ENCODE measurements around the gene NUDT21.
"Not testable (repeated sequence)": the region's sequence is repeated elsewhere in the genome, so short reads cannot be mapped to it uniquely, and the experiment has no call there.

Gene NUDT21

DNA sequence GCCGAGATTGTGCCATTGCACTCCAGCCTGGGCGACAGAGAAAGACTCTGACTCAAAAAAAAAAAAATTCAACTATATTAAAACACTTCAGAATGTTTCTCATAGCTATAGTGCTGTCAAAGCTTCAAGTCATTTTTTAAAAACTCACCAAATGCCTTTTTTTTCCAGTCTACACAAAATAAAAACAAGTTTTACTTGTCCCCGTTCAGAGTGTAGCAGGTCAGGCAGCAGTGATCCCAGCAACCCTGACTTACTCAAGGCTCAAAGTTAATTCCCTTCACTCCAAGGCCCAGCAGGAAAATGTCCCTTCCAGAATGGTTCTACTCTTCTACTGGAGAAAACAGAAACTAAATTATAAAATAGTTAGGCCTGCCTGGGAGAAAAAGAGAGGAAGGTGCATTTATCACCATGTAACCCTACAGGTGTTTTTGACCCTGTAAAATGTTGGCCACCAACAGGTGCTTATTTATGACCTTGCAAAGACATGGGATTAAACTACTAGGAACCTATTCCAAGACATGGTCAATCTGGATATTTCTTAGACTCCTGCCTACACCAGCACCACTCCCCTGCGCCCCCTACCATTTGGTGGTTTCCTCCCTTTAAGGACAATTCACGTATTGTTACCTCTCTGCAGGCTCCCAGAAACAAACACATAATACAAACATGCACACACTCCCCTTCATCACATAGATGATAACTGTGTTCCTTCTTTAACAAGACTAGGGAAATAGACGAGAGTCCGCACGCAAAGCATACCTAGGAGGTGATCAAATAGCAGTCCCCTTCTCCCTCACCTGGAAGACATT is 31.2 kb downstream of the NUDT21 start:
- DNase-seq (ENCODE audit: low spot score) = no peak

DNA sequence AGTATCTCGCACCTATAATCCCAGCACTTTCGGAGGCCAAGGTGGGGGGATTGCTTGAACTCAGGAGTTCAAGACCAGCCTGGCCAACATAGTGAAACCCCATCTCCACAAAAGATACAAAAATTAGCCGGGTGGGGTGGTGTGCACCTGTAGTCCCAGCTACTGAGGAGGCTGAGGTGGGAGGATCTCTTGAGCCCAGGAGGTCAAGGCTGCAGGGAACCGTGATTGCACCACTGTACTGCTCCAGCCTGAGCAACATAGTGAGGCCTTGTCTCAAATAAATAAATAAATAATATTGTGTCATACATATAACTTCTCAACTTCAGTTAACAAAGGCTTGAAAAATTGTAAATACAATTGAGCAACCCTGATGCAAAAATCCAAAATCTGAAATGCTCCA is 34.0 kb downstream of the NUDT21 start:
- DNase-seq (ENCODE audit: low spot score) = no peak

DNA sequence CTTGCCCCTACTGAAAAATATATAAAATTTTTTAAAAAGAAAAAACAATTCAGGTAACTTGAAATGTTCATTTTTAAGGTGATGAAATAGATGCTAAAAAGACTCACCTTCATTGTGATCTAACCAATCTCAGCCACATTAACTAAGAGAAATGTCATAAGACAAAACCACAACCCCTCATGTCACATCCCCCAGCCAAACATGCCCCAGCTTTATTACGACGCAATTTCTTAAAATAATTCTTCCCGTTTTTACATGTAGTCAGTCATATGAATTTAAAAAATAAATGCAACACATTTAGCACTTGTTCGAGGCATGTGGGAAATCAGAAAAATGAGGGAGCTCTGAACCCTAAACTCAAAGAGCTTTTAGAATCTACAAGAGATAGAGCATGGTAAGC is 35.3 kb downstream of the NUDT21 start:
- no peak for DNase-seq (ENCODE audit: low spot score)

DNA sequence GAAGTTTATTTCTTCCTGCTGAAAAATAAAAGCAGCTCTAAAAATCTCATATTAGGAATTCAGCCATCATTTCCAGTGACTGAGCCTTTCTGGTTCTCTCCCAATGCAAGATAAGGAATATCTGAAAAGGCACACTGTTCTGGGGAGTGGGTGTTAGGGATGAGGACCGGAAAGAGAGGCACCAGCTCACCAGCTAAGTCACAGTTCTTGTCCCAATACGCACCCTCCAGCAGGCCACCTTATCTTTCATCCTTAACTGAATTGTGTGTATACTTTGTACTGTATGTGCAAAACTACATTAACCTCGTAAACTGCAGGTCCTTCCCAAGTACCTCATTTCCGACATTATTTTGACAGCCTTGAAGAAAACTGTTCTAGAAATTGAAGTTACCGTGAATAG is 36.8 kb downstream of the NUDT21 start:
- DNase-seq (ENCODE audit: low spot score) = no peak

DNA sequence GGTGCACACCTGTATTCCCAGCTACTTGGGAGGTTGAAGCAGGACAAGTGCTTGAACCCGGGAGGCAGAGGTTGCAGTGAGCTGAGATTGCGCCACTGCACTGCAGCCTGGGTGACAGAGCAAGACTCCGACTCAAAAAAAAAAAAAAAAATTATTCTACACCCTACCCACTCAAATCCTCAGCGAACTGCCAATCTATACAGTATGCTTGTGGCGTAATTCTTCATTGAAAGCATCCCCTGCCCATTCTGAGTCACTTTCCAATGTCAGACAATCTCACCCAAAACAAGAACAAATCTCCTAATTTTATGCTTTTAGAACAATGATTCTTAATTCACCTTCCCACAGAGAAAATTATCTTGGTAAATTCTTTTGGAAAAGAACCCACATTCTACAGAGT is 37.8 kb downstream of the NUDT21 start:
- DNase-seq (ENCODE audit: low spot score) = no peak

DNA sequence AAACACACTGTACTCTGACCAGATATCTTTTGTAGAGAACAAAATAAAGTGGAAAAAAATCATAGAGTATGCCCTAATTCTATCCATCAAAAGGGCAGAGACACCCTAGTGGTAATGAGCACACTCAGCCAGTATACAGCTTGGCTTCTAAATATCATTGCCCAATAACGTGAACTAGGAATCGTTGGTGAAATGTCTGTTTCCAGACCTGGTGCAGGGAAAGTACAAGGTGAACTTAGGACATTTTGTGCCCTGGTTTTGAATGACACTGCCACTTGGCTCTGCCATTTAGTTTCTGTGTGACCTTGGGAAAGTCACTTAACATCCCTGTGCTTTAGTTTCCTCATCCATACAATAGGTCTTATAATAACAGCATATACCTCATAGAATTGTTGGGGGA is 39.5 kb downstream of the NUDT21 start:
- DNase-seq (ENCODE audit: low spot score) = no peak

DNA sequence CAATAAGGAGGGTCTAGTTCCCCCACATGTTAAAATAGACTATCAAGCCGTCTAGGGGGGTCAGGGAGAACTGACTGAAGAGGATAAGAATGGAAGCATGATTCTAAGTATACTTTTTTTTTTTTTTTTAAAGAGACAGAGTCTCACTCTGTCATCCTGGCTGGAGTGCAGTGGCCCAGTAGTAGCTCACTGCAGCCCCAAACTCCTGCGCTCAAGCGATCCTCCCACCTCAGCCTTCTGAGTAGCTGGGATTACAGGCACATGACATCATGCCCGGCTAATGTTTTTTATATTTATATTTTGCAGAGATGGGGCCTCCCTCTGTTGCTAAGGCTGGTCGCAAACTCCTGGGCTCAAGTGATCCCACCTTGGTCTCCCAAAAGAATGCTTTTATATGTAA is 40.0 kb downstream of the NUDT21 start:
- no peak for DNase-seq (ENCODE audit: low spot score)

DNA sequence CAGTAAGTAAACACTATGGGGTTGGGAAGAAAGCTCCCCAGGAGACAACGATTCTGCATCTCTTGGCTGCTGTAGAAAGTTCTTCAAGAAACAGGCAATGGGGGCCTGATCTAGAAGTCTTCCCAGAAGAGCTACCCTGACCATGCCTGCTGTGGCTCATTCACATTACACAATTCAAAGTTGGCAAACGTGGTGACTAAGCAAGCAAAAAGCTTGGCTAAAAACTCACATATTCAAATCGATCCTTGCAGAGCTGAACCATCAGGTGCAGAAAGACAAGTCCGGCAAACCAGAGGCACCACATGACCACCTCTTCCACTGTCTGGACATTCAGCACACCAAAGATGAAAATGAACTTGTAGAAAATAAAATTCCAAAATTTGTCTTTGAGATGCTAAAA is 41.9 kb downstream of the NUDT21 start:
- no peak for DNase-seq (ENCODE audit: low spot score)

DNA sequence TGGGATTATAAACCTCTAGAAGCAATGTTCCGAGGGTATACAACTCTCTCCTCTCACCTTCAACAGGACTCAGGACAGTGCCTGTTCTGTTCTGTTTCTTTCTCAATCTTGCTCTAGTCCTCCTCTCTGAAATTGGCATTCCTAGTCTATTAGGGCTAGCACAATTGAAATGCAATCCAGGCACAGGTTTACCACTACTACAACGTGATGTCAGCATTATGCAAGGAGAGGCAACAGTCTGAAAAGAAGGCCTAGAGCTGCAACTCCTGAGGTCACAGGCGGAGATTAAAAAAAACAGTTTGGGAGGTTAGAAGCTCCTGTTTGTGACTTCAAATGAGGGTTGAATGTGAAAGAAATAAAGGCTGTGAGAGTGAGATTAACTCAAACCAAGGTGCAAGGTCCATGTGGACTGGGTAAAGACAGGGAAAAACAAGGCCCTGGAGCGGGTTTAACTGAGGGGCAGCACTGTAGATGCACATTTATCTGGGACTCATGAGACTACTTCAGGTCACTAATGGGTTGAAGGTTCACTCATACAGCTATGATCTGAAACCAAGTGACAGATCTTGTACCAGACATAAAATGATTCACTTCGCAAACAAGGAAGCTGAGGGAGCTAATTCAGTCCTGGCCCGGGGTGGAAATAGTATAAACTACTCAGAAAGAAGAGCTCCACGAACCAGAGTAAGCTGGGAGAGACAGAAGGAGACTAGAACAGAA is 42.6 kb downstream of the NUDT21 start:
- no peak for DNase-seq (ENCODE audit: low spot score)

DNA sequence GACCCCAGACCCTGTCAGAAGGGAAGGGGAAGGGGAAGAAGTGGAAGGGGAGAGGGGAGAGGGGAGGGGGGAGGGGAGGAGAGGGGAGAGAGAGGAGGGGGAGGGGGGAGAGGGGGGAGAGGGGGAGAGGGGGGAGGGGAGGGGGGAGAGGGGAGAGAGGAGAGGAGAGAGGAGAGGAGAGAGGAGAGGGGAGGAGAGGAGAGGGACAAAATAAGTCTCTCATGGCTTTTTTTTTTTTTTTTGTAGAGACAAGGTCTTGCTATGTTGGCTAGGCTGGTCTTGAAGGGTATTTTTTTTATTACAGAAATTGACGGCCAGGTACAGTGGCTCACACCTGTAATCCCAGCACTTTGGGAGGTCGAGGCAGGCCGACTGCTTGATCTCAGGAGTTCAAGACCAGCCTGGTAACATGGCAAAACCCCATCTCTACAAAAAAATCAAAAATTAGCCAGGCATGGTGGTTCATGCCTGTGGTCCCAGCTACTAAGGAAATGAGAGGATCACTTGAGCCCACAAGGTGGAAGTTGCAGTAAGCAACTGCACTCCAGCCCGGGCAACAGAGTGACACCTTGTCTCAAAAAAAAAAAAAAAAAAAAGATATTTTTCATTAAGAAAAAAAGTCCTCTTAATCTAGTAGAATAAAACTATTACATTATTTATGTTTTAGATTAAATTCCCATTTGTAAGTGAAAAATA is 45.0 kb downstream of the NUDT21 start:
- DNase-seq (ENCODE audit: low spot score) = no peak

DNA sequence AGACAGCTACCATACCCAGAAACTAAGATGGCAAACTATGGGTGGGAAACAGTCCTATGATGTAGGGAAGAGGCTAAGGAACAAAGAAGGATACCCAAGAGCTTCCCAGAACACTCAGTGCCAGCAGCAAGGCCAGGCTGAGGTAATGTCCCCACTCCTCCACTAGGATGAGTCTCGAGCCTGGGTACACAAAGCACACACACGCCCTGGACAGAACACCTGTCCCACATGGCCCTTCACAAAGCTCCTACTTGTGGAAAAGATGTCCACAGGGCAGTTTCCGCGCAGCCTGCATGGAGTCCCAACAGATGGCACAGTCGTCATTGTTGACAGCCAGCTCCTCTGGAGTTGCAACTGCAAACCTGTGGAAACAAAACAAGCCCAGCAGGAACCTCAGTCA is 49.6 kb downstream of the NUDT21 start:
- no peak for DNase-seq (ENCODE audit: low spot score)

DNA sequence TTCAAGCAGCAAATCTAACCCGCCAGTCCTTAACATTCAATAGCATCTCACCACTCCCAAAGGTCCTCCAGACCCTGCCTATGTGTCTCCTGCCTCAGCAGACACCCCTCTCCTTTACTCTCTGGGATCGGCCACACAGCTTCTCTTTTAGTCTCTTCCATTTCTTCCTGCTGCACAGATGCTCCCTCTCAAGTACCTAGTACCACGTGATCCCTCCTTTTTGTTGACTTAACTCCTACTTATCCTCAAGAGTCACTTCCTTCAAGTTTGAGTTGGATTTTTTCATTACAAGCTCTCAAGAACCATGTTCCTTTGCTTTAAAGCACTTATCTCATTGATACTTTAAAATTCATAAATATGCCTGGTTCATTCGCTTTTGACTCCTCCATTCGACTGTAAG is 50.7 kb downstream of the NUDT21 start:
- no peak for DNase-seq (ENCODE audit: low spot score)

DNA sequence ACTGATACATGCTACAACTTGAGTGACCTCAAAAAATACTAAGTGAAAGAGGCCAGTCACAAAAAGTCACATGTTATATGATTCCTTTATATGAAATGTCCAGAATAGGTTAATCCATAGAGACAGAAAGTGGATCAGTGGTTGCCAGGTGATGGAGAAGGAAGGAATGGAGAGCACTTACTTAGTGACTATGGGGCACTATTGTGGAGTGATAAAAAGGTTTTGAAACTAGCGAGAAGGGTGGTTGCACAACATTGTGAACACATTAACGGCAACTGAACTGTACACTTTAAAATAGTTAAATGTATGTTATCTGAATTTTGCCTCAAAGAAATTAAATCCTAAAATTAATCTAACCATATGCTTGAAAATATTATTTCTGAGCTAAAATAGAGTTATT is 51.6 kb downstream of the NUDT21 start:
- no peak for DNase-seq (ENCODE audit: low spot score)

DNA sequence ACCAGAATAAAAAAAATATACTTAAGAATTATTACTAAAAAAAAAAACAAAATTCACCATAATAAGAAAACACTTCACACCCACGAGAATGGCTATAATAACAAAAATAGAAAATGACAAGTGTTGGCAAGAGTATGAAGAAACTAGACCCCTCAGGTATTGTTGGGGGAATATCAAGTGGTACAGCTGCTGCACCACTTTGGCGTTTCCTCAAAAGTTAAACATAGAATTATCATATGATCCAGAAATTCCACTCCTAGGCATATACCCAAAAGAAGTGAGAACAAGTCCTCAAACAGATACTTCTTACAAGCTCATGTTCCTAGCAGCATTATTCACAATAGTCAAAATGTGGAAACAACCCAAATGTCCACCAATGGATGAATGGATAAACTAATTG is 52.1 kb downstream of the NUDT21 start:
- DNase-seq (ENCODE audit: low spot score) = no peak

DNA sequence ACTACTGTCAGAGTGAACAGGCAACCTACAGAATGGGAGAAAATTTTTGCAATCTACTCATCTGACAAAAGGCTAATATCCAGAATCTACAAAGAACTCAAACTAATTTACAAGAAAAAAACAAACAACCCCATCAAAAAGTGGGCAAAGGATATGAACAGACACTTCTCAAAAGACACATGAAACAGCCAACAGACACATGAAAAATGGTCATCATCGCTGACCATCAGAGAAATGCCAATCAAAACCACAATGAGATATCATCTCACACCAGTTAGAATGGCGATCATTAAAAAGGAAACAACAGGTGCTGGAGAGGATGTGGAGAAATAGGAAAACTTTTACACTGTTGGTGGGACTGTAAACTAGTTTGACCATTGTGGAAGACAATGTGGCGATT is 54.4 kb downstream of the NUDT21 start:
- not testable (repeated sequence) for DNase-seq (ENCODE audit: low spot score)

DNA sequence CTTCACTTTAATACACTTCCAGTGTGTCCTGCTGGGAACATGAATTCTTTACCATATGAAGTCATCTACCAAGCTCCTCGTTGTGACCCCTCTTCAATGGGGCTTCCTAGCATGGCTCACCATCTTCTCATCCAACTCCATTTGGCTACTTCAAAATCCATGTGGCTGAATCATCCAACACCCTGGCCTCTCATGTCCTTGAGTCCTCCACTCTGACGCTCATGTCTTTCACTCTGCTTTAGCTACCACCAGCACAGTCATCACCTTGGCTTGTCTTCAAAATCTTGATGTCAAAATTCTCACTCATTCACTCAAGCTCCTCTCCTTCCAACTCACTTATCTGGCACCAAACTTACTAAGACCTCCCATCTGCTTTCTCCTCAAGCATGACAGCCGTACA is 61.6 kb downstream of the NUDT21 start:
- DNase-seq (ENCODE audit: low spot score) = no peak

DNA sequence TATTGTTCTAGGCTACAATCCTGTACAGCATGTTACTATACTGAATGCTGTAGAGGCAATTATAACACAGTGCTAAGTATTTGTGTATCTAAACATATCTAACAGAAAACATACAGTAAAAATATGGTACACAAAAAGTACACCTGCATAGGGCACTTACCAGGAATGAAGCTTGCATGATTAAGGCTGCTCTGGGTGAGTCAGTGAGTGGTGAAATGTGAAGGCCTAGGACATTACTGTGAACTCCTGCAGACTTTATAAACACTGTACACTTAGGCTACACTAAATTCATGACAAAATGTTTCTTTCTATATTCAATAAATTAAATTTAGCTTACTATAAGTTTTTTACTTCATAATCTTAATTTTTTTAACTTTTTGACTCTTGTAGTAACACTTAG is 62.9 kb downstream of the NUDT21 start:
- no peak for DNase-seq (ENCODE audit: low spot score)

DNA sequence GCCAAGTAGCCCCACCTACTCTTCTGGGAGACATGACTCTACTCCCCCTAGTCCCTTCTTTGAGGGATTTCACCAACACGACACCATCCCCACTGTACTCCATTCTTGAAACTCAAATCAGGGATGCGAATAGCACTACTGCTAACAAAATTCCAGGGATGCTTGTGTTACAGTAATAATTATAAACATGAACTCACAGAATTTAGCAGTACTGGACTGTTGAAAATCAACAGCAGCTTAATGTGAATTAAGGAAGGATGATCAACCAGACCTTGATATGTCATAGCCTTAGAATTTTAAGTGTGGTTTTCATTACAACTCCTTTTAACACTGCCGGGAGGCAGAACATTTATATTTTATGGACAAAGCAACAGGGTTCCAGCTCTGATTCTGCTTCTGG is 63.7 kb downstream of the NUDT21 start:
- DNase-seq (ENCODE audit: low spot score) = no peak

DNA sequence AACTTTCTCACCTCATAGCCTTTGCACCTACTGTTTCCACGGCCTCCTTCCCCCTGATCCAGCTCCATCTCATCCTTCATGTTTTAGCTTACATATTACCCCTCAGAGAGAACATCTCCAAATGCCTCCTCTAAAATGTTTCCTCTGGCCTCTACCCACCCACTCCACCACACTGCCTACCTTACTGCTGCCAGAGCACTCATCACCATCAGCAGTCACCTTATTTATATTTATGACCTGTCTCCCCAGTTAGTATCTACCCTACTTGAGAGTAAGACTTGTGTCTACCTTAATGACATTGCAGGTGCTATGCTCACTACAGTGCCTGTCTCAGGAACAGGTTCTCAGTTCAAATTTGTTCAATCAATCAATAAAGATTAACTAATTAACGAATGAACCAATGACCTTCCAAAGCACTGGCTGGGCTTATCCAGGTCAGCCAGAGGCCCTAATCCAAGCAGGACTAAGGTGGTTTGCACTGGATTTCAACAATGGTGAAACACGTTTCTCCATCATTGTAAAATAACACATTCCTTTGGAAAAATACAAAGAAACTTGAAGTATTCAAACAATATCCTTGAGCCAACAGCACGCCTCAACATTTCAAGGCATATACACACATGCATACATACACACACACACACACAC is 66.9 kb downstream of the NUDT21 start:
- DNase-seq (ENCODE audit: low spot score) = no peak

DNA sequence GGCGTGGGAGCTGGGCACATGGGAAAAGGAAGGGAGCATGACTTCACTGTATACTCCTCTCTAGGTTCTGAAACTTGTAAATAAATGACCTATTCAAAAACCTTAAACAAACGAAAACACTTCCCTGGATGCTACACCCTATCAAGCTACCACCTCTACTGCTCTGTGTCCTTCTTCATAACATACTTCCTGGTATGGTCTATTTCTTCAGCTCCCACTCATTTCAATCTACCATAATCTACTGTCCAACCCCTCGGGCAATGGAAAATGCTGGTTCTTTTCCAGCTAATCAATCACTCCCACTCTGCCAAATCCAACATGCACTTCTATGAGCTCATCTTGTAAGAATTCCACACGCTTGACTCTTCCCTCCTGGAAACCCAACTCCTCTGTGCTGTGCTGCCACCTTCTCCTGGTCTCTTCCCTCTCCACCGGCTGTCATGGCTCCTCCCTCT is 68.2 kb downstream of the NUDT21 start:
- DNase-seq (ENCODE audit: low spot score) = no peak

DNA sequence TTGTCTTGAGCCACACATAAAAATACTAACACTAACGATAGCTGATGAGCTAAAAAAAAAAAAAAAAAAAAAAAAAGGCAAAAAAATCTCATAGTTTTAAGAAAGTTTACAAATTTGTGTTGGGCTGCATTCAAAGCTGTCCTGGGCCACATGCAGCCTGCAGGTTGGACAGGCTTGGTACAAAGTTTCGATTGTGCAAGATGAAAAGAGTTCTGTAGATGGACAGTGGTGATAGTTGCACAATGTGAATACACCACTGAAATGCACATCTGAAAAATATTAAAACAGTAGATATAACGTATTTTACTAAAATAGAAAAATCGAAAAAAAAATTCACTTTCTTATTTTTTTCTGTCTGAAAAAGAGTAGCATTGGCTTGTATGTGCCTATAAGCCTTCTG is 68.7 kb downstream of the NUDT21 start:
- no peak for DNase-seq (ENCODE audit: low spot score)

DNA sequence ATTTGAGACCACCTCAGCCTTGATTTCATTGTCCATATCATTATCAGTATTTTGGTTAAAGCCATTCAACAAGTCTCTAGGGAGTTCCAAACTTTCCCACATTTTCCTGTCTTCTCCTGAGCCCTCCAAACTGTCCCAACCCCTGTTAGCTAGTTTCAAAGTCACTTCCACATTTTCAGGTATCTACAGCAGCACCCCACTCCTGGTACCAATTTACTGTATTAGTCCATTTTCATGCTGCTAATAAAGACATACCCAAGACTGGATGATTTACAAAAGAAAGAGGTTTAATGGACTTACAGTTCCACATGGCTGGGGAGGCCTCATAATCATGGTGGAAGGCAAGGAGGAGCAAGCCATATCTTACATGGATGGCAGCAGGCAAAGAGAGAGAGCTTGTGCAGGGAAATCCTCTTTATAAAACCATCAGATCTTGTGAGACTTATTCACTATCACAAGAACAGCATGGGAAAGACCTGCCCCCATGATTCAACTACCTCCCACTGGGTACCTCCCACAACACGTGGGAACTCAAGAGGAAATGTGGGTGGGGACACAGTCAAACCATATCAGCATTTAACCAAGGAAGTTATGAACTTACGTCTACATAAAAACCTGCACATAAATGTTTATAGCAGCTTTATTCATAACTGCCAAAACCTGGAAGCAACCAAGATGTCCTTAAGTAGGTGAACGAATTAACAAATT is 70.2 kb downstream of the NUDT21 start:
- DNase-seq (ENCODE audit: low spot score) = not testable (repeated sequence)
